Endothelial cell of umbilical vein (primary cell): ENCODE data around the gene RAB7A. TPM values are rescaled to one million over a fixed set of nuclear protein-coding genes. Genes with fewer than 3 reads are reported as not detected.

Source experiments
- BruUV-seq: library from RNA; stranded (reverse); fragments of 400-500 nt; replicated peaks from 2 replicates; lab custom pipeline; 2021; lab: Mats Ljungman, UMichigan
- CTCF ChIA-PET: fragments of 300-600, 350-600 bp; sonication (Branson Sonifier 250); formaldehyde crosslinking; loops from one replicate; lab custom pipeline; 2021; ENCODE audit warnings: antibody characterized with exemption, inconsistent platforms; lab: Charles Lee
- POLR2A ChIA-PET: fragments of 300-600, 350-600 bp; sonication (Branson Sonifier 250); formaldehyde crosslinking; loops from one replicate; lab custom pipeline; 2021; ENCODE audit warnings: antibody characterized with exemption, inconsistent platforms; lab: Charles Lee
- DNase-seq: peaks from one replicate; pipeline ENCODE4 v3.0.0-alpha.2; 2011; ENCODE audit warnings: low read depth, low spot score
- FAIRE-seq: peaks from 2 replicates; lab custom pipeline; 2011; peaks lifted over from hg19 to GRCh38; lab: Jason Lieb, UNC
- H2AFZ ChIP-seq: 2 replicates; pipeline ENCODE4 v1.6.0; 2012; ENCODE audit warnings: low read depth, low read length, control low read depth, inconsistent platforms
- H3K27ac ChIP-seq: 2 replicates; pipeline ENCODE4 v1.5.1; 2011; ENCODE audit warnings: low read depth, mild to moderate bottlenecking, control low read depth, low read length, moderate library complexity; ENCODE audit not compliant: insufficient read depth
- H3K27me3 ChIP-seq, 2 experiments: 2 replicates each; pipeline versions ENCODE4 v1.6.0 to v1.6.1; 2011; ENCODE audit warnings: low read length in 2 of 2, mixed read lengths in 1 of 2; ENCODE audit not compliant: control insufficient read depth in 2 of 2, insufficient read depth in 2 of 2
- H3K36me3 ChIP-seq, 2 experiments: 2 replicates in 1 of 2; 3 replicates in 1 of 2; pipeline ENCODE4 v1.5.1; 2011; ENCODE audit warnings: low read length in 2 of 2, mild to moderate bottlenecking in 1 of 2, moderate library complexity in 1 of 2; ENCODE audit not compliant: control insufficient read depth in 2 of 2, insufficient read depth in 2 of 2; ENCODE audit errors: extremely low read depth in 1 of 2
- H3K4me1 ChIP-seq: 3 replicates; pipeline ENCODE4 v1.5.1; 2011; ENCODE audit warnings: mild to moderate bottlenecking, low read length; ENCODE audit not compliant: control insufficient read depth, insufficient read depth; ENCODE audit errors: extremely low read depth
- H3K4me2 ChIP-seq: 2 replicates; pipeline ENCODE4 v1.6.1; 2011; ENCODE audit warnings: low read length, control low read depth, mixed read lengths; ENCODE audit not compliant: insufficient read depth
- H3K4me3 ChIP-seq, 3 experiments: fragments of 200-600 bp in 1 of 3; sonication (generic), shearing (Covaris generic) in 1 of 3; replicated peaks in 1 of 3; 2 replicates each; pipeline ENCODE4 v1.5.1; 2011 to 2016; ENCODE audit warnings: control low read depth in 3 of 3, low read length in 3 of 3, mild to moderate bottlenecking in 2 of 3, inconsistent platforms in 1 of 3, low read depth in 1 of 3, moderate library complexity in 1 of 3; ENCODE audit not compliant: insufficient read depth in 1 of 3
- H3K79me2 ChIP-seq: 2 replicates; pipeline ENCODE4 v1.6.0; 2012; ENCODE audit warnings: low read length, inconsistent platforms; ENCODE audit not compliant: control insufficient read depth, insufficient read depth
- H3K9ac ChIP-seq: replicated peaks from 2 replicates; pipeline ENCODE3; 2011; ENCODE audit warnings: low read length, control low read depth; ENCODE audit not compliant: insufficient read depth; ENCODE audit errors: extremely low read depth
- H3K9me1 ChIP-seq: replicated peaks from 3 replicates; pipeline ENCODE4 v1.6.0; 2011; ENCODE audit warnings: mild to moderate bottlenecking, low read length; ENCODE audit not compliant: control insufficient read depth, insufficient read depth; ENCODE audit errors: extremely low read depth
- H3K9me3 ChIP-seq: replicated peaks from 2 replicates; pipeline ENCODE4 v1.5.1; 2012; ENCODE audit warnings: low read length, inconsistent platforms; ENCODE audit not compliant: control insufficient read depth, insufficient read depth
- H4K20me1 ChIP-seq: replicated peaks from 2 replicates; pipeline ENCODE3; 2011; ENCODE audit warnings: mild to moderate bottlenecking, low read length; ENCODE audit not compliant: control insufficient read depth, insufficient read depth; ENCODE audit errors: extremely low read depth
- CTCF ChIP-seq, 2 donors: IDR thresholded peaks; 1 replicate in 1 of 2; 2 replicates in 1 of 2; pipeline ENCODE4 v1.5.1; 2011; ENCODE audit warnings: low read length in 2 of 2, mild to moderate bottlenecking in 2 of 2, moderate library complexity in 2 of 2, control low read depth in 1 of 2, inconsistent platforms in 1 of 2, low read depth in 1 of 2; ENCODE audit not compliant: insufficient read depth in 1 of 2; ENCODE audit errors: extremely low read depth in 1 of 2
- EZH2 ChIP-seq: IDR thresholded peaks from 2 replicates; pipeline ENCODE4 v1.6.1; 2012; ENCODE audit warnings: borderline replicate concordance, low read depth, mild to moderate bottlenecking, moderate library complexity, low read length, inconsistent platforms; ENCODE audit not compliant: severe bottlenecking
- FOS ChIP-seq: IDR thresholded peaks from 2 replicates; pipeline ENCODE4 v1.6.1; 2011; ENCODE audit warnings: mild to moderate bottlenecking, low read length, moderate library complexity, borderline replicate concordance; ENCODE audit not compliant: insufficient read depth
- MYC ChIP-seq: IDR thresholded peaks from one replicate; pipeline ENCODE4 v1.6.1; 2011; ENCODE audit warnings: mild to moderate bottlenecking, low read depth, low read length
- POLR2A ChIP-seq: IDR thresholded peaks from 2 replicates; pipeline ENCODE4 v1.6.1; 2012; ENCODE audit warnings: low read depth, mild to moderate bottlenecking, control low read depth, low read length
- POLR2AphosphoS5 ChIP-seq: IDR thresholded peaks from 2 replicates; pipeline ENCODE4 v1.6.1; 2012; ENCODE audit warnings: low read depth, mild to moderate bottlenecking, control low read depth, low read length, moderate library complexity; ENCODE audit not compliant: insufficient read depth
- dilution Hi-C: fragments of 300-500 bp; cut with MboI; formaldehyde crosslinking; loops from one replicate; pipeline ENCODE4 v1.15.0; 2019; ENCODE audit warnings: low sequenced_read_pairs; ENCODE audit not compliant: extremely low pct_ligation_motif_present
- intact Hi-C: fragments of 100-400 bp; cut with micrococcal nuclease; formaldehyde crosslinking; loops from one replicate; pipeline ENCODE4 v1.10.0; 2022
- polyA plus RNA-seq, 4 experiments: library from polyadenylated mRNA; depleted of rRNA in 3 of 4; stranded (reverse) in 3 of 4; unstranded in 1 of 4; fragments of >200 nt; gene quantifications; 2 replicates each; pipeline versions ENCODE4 v1.2.1 to v1.2.3, GENCODE V29; 2011 to 2012; ENCODE audit warnings: missing spikeins in 1 of 4
- total RNA-seq: library from RNA; stranded (reverse); gene quantifications from 2 replicates; pipeline ENCODE4 v1.2.3, GENCODE V29; 2021

RAB7A gene
- total and polyA plus RNA-seq, 2 donors (not counting 3 experiments of a cell fraction or from before 2014, with no cell fraction given), result 243 to 262 TPM

- no peaks in the 10 kb centered on the region for H4K20me1 ChIP-seq
- no peaks in the 10 kb centered on the region for H3K9me1 ChIP-seq
- H3K4me2 ChIP-seq, result no peak overlapping the region
- intact Hi-C loops (no loop called here), dilution Hi-C loops (no loop called here)
- peaks cover 5% of the 10 kb centered on the region for H3K4me1 ChIP-seq
- DNase-seq, result no peak
- no peaks in the 10 kb centered on the region for H3K9me3 ChIP-seq
- ChIA-PET CTCF (interaction anchor here (1.2 to 4.6 kb wide), 3 partner anchors 14 to 185 kb away, joined by 3 to 60 read pairs (median 18); no protein-coding TSS in a partner anchor), POLR2A (no interaction called here)
- no peaks in the 10 kb centered on the region for H3K79me2 ChIP-seq
- no peak overlapping the region for H2AFZ ChIP-seq
- TF ChIP-seq MYC, result no peak
- TF ChIP-seq POLR2AphosphoS5, result no peak
- TF ChIP-seq FOS, result no peak
- H3K36me3 ChIP-seq, result no peaks in the 10 kb centered on the region
- no peak overlapping the region for H3K9ac ChIP-seq
- H3K27me3 ChIP-seq, result no peaks in the 10 kb centered on the region
- no peak overlapping the region for H3K27ac ChIP-seq
- no peak overlapping the region for H3K4me3 ChIP-seq
- no TSS peak for BruUV-seq
- no peak for FAIRE-seq
Observed at GRCh38 chr3:128679338-128679737, 46.6 kb upstream of the RAB7A start.

GRCh38 chr3:128680603-128681368 is 45.2 kb upstream of the RAB7A start:
- H2AFZ ChIP-seq, result peak overlapping the region; percentile 34

More at GRCh38 chr3:128680603-128681368, 45.2 kb upstream of the RAB7A start:
- H3K79me2 ChIP-seq, result no peaks in the 10 kb centered on the region
- POLR2A ChIA-PET, result interaction anchor here (0.6 to 1.4 kb wide), 6 partner anchors 10 to 300 kb away, joined by 4 to 12 read pairs (median 4); partner anchors contain the start of gene ACAD9
- H3K9ac ChIP-seq, result peak overlapping the region; percentile 59
- no peaks in the 10 kb centered on the region for H3K27me3 ChIP-seq
- peak overlapping the region; percentile 54 for H3K27ac ChIP-seq
- H3K4me3 ChIP-seq, result peak overlapping the region in 2 of 3 experiments; percentile 47 to 60
- CTCF ChIA-PET, result interaction anchor here (0.6 to 4.6 kb wide), 66 partner anchors 9 to 481 kb away, joined by 3 to 84 read pairs (median 4); partner anchors contain the start of genes ACAD9, RAB7A and RPN1
- no peaks in the 10 kb centered on the region for H3K36me3 ChIP-seq
- TF ChIP-seq POLR2A (peak; percentile 71), EZH2 (no peak), POLR2AphosphoS5 (peak; percentile 88), MYC (peak; percentile 67), CTCF (IDR thresholded peaks at IDR 0.05; ENCODE audit: extremely low read depth in 1 of 2, insufficient read depth in 1 of 2, low read depth in 1 of 2, low read length in 2 of 2) (peak; percentile 99)
- intact Hi-C loops (loop anchor here (1.0 to 2.0 kb wide), 7 partner anchors 30 to 199 kb away; partner anchors contain the start of genes ACAD9, RAB7A and RPN1), dilution Hi-C loops (no loop called here)
- peak; percentile 97 for DNase-seq
- TSS peak; percentile 86 for BruUV-seq
- no peaks in the 10 kb centered on the region for H3K9me3 ChIP-seq
- H4K20me1 ChIP-seq, result no peaks in the 10 kb centered on the region
- H3K4me2 ChIP-seq, result peak overlapping the region; percentile 76
- no peaks in the 10 kb centered on the region for H3K9me1 ChIP-seq
- FAIRE-seq, result peak; percentile 98
- H3K4me1 ChIP-seq, result peaks cover 5% of the 10 kb centered on the region
